SU-DHL-6 (cell line): ENCODE results near the gene ATP1A4.

ENCODE experiments used
- EZH2phosphoT487 ChIP-seq: fragments of 200-600 bp; sonication (generic), shearing (Covaris generic); conservative IDR thresholded peaks from 2 replicates; pipeline ENCODE4 v1.6.1; 2018; ENCODE audit warnings: mild to moderate bottlenecking, antibody characterized with exemption, low read length, moderate library complexity, mixed read lengths
- TF ChIP-seq, protein P1 (sequence below): fragments of 200-600 bp; sonication (generic); IDR thresholded peaks from one replicate; pipeline ENCODE4 v1.5.1; 2017; ENCODE audit warnings: antibody characterized with exemption, mild to moderate bottlenecking, low read length, moderate library complexity; ENCODE audit not compliant: insufficient read depth, poor library complexity, severe bottlenecking

DNA sequence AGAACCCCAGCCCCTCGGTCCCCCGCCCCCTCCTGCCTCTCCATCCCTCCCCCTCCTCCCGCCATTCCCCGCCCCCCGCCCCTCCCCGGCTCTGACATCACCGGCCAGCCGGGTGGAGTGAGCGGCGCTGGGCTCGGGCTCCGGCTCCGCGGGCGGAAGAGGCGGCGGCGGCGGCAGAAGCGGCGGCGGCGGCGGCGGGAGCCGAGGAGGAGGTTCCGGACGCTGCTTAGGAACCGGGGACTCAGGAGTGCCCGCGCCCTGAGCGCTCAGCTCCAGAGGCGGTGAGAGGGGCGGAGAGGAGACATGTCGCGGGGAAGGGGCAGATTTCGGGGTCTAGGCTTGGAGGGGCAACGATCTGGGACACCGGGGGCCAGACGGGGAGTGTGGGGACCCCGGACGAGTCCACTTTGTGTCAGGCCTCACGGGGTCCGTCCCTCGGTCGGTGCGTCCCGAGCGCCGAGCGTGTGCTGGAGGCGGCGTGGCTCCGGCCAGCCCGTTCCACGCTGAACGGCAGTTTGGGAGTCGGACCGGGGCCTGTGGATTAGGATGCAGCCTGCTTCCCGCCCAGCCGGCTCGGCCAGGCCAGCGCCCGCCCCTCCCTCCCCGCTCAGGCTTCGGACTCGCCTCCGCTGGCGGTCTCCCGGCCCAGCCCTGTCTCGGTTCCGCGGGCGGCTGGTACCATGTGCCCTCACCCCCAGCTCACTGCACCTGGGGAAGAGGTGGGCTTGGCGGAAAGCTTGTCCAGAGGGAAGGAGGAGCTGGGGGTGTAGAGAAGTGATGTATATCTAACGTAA, 54.0 kb downstream of the ATP1A4 start, which contains the start of gene PEA15:
- TF ChIP-seq, protein P1, sequence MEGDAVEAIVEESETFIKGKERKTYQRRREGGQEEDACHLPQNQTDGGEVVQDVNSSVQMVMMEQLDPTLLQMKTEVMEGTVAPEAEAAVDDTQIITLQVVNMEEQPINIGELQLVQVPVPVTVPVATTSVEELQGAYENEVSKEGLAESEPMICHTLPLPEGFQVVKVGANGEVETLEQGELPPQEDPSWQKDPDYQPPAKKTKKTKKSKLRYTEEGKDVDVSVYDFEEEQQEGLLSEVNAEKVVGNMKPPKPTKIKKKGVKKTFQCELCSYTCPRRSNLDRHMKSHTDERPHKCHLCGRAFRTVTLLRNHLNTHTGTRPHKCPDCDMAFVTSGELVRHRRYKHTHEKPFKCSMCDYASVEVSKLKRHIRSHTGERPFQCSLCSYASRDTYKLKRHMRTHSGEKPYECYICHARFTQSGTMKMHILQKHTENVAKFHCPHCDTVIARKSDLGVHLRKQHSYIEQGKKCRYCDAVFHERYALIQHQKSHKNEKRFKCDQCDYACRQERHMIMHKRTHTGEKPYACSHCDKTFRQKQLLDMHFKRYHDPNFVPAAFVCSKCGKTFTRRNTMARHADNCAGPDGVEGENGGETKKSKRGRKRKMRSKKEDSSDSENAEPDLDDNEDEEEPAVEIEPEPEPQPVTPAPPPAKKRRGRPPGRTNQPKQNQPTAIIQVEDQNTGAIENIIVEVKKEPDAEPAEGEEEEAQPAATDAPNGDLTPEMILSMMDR, result no peak
- TF ChIP-seq EZH2phosphoT487, result no peak
